K562 (cell line): ENCODE measurements around the gene GTPBP2. TPM values are rescaled to one million over a fixed set of nuclear protein-coding genes. Genes with fewer than 3 reads are reported as not detected.

Experiments used
- ATF2 ChIP-seq: sonication (generic); formaldehyde crosslinking; IDR thresholded peaks from 2 replicates; pipeline ENCODE4 v1.8.1; 2022; ENCODE audit warnings: missing genetic modification reagents
- ERF ChIP-seq: fragments of 450-650 bp; formaldehyde crosslinking; IDR thresholded peaks from 2 replicates; pipeline ENCODE4 v1.4.0; 2020; ENCODE audit warnings: mild to moderate bottlenecking, mixed read lengths
- EZH2 ChIP-seq: IDR thresholded peaks from 2 replicates; pipeline ENCODE4 v1.6.1; 2012; ENCODE audit warnings: low read depth, mild to moderate bottlenecking, inconsistent platforms, low read length, borderline replicate concordance
- FOXJ3 ChIP-seq: sonication (generic); formaldehyde crosslinking; IDR thresholded peaks from 2 replicates; pipeline ENCODE4 v1.4.0; 2020; ENCODE audit warnings: mild to moderate bottlenecking, missing genetic modification reagents
- MEF2A ChIP-seq: IDR thresholded peaks from 2 replicates; pipeline ENCODE4 v1.6.1; 2011; ENCODE audit warnings: low read depth, mild to moderate bottlenecking, low read length, moderate library complexity; ENCODE audit not compliant: control insufficient read depth
- PCBP1 ChIP-seq: fragments of 200-400 bp; formaldehyde crosslinking; IDR thresholded peaks from 2 replicates; pipeline ENCODE4 v1.6.1; 2018; ENCODE audit warnings: mild to moderate bottlenecking, low read depth, low read length; ENCODE audit not compliant: poor library complexity, severe bottlenecking
- POLR3G ChIP-seq: IDR thresholded peaks from 2 replicates; pipeline ENCODE4 v1.6.1; 2011; ENCODE audit not compliant: insufficient read length, insufficient replicate concordance; ENCODE audit errors: extremely low read depth
- SMAD4 ChIP-seq: fragments of 250-450 bp; sonication (Bioruptor Pico); conservative IDR thresholded peaks from 2 replicates; pipeline ENCODE4 v1.8.0; 2021; ENCODE audit warnings: inconsistent platforms, mild to moderate bottlenecking, moderate library complexity
- TSC22D4 ChIP-seq: fragments of 450-650 bp; IDR thresholded peaks from 2 replicates; pipeline ENCODE4 v1.6.1; 2016; ENCODE audit warnings: missing genetic modification characterization, missing biosample characterization, control low read depth
- ZNF224 ChIP-seq: sonication (generic); formaldehyde crosslinking; IDR thresholded peaks from 2 replicates; pipeline ENCODE4 v1.8.0; 2022; ENCODE audit warnings: mild to moderate bottlenecking, missing genetic modification reagents
- ZNF518B ChIP-seq: fragments of 250-450 bp; sonication (Bioruptor Pico); IDR thresholded peaks from 2 replicates; pipeline ENCODE4 v1.5.0; 2021; ENCODE audit warnings: mild to moderate bottlenecking, moderate library complexity
- ZNF740 ChIP-seq, 3 experiments: fragments of 200-800 bp in 1 of 3; sonication (Bioruptor generic) in 1 of 3; sonication (generic) in 1 of 3; formaldehyde crosslinking in 1 of 3; IDR thresholded peaks; 2 replicates each; pipeline versions ENCODE4 v1.6.1 to v1.8.0; 2016 to 2022; ENCODE audit warnings: mild to moderate bottlenecking in 2 of 3, missing compliant biosample characterization in 2 of 3, missing genetic modification characterization in 2 of 3, missing genetic modification reagents in 1 of 3
- ZSCAN29 ChIP-seq: fragments of 450-650 bp; IDR thresholded peaks from 2 replicates; pipeline ENCODE4 v1.6.1; 2017
- polyA plus RNA-seq, 8 experiments: library from polyadenylated mRNA; depleted of rRNA in 4 of 8; stranded (reverse) in 5 of 8; unstranded in 3 of 8; fragments of >200 nt; fragmentation: Nextera tagmentation in 2 of 8; fragmentation: Illumina TruSeq in 1 of 8; extraction: Ambion mirVana in 2 of 8; extraction: Trizol in 1 of 8; gene quantifications; 2 replicates each; pipeline versions ENCODE4 v1.2.1 to v1.2.3, GENCODE V29; 2011 to 2014; ENCODE audit warnings: inconsistent platforms in 1 of 8, missing spikeins in 1 of 8
- total RNA-seq, 7 experiments: library from RNA; depleted of rRNA in 6 of 7; stranded (reverse); fragments of >200 nt in 6 of 7; fragmentation: Illumina TruSeq in 2 of 7; extraction: Trizol in 2 of 7; gene quantifications; 2 replicates each; pipeline versions ENCODE4 v1.2.1 to v1.2.3, GENCODE V29; 2011 to 2021; ENCODE audit warnings: low replicate concordance in 1 of 7
- TF ChIP-seq, protein P1 (sequence below): IDR thresholded peaks from 2 replicates; pipeline ENCODE4 v1.6.1; 2011; ENCODE audit warnings: borderline replicate concordance, low read depth, mild to moderate bottlenecking, moderate library complexity, low read length; ENCODE audit not compliant: insufficient read depth, poor library complexity, severe bottlenecking
- TF ChIP-seq, protein P2 (sequence below): IDR thresholded peaks from 3 replicates; pipeline ENCODE4 v1.6.1; 2011; ENCODE audit warnings: borderline replicate concordance, mild to moderate bottlenecking, moderate library complexity; ENCODE audit not compliant: insufficient read length; ENCODE audit errors: extremely low read depth

Gene GTPBP2
- total and polyA plus RNA-seq, 9 of the 15 experiments (the other 6 are each of a cell fraction or from before 2014, with no cell fraction given) = 48.4 to 196 (median 111) TPM

- TF ChIP-seq ZNF740 (CRISPR knock-in tag; IDR thresholded peaks at IDR 0.05) = no peak; the same call in 1 of the 2 replicates
- TF ChIP-seq ZNF740 (tag; IDR thresholded peaks at IDR 0.05) = no peak
- no peak for TF ChIP-seq POLR3G
- TF ChIP-seq MEF2A = no peak
- no peak for TF ChIP-seq TSC22D4 (tag)
- TF ChIP-seq ZNF224 = peak; percentile 59; the same call in 1 of the 2 replicates
- no peak for TF ChIP-seq ERF
- TF ChIP-seq PCBP1 = peak; percentile 46
- TF ChIP-seq EZH2 = no peak
- no peak for TF ChIP-seq ZNF518B (CRISPR knock-in tag)
- no peak for TF ChIP-seq SMAD4 (CRISPR knock-in tag)
- TF ChIP-seq ATF2 (CRISPR knock-in tag) = no peak
- TF ChIP-seq FOXJ3 (CRISPR knock-in tag) = no peak
- TF ChIP-seq, protein P1, sequence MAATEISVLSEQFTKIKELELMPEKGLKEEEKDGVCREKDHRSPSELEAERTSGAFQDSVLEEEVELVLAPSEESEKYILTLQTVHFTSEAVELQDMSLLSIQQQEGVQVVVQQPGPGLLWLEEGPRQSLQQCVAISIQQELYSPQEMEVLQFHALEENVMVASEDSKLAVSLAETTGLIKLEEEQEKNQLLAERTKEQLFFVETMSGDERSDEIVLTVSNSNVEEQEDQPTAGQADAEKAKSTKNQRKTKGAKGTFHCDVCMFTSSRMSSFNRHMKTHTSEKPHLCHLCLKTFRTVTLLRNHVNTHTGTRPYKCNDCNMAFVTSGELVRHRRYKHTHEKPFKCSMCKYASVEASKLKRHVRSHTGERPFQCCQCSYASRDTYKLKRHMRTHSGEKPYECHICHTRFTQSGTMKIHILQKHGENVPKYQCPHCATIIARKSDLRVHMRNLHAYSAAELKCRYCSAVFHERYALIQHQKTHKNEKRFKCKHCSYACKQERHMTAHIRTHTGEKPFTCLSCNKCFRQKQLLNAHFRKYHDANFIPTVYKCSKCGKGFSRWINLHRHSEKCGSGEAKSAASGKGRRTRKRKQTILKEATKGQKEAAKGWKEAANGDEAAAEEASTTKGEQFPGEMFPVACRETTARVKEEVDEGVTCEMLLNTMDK = no peak
- TF ChIP-seq, protein P2, sequence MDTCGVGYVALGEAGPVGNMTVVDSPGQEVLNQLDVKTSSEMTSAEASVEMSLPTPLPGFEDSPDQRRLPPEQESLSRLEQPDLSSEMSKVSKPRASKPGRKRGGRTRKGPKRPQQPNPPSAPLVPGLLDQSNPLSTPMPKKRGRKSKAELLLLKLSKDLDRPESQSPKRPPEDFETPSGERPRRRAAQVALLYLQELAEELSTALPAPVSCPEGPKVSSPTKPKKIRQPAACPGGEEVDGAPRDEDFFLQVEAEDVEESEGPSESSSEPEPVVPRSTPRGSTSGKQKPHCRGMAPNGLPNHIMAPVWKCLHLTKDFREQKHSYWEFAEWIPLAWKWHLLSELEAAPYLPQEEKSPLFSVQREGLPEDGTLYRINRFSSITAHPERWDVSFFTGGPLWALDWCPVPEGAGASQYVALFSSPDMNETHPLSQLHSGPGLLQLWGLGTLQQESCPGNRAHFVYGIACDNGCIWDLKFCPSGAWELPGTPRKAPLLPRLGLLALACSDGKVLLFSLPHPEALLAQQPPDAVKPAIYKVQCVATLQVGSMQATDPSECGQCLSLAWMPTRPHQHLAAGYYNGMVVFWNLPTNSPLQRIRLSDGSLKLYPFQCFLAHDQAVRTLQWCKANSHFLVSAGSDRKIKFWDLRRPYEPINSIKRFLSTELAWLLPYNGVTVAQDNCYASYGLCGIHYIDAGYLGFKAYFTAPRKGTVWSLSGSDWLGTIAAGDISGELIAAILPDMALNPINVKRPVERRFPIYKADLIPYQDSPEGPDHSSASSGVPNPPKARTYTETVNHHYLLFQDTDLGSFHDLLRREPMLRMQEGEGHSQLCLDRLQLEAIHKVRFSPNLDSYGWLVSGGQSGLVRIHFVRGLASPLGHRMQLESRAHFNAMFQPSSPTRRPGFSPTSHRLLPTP = no peak
- peak; percentile 25; the same call in 1 of the 2 replicates for TF ChIP-seq ZSCAN29
Measured at GRCh38 chr6:43575105-43575771, 53.8 kb downstream of the GTPBP2 start (continued).
